Measurements from ENCODE around the gene KLRC2.
"Not testable (repeated sequence)": the region's sequence is repeated elsewhere in the genome, so short reads cannot be mapped to it uniquely, and the experiment has no call there.

KLRC2 gene

GRCh38 chr12:10435816-10436215 is at the start of gene KLRC2:
Gene KLRC2, minus strand, starts transcription at chr12:10436010. Its CDS starts 24 bp downstream, at chr12:10435986.
- DNase-seq (ENCODE audit: low read depth in 2 of 3, low spot score in 1 of 3): not testable (repeated sequence)

GRCh38 chr12:10481901-10482300 is 46.1 kb upstream of the KLRC2 start:
- not testable (repeated sequence) for DNase-seq (ENCODE audit: low read depth in 2 of 3, low spot score in 1 of 3)

DNA sequence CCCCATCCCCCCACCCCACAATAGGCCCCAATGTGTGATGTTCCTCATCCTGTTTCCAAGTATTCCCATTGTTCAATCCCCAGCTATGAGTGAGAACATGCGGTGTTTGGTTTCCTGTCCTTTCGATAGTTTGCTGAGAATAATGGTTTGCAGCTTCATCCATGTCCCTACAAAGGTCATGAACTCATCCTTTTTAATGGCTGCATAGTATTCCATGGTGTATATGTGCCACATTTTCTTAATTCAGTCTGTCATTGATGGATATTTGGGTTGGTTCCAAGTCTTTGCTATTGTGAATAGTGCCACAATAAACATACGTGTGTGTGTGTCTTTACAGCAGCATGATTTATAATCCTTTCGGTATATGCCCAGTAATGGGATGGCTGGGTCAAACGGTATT is 37.0 kb upstream of the KLRC2 start:
- DNase-seq (ENCODE audit: low read depth in 2 of 3, low spot score in 1 of 3): not testable (repeated sequence)

GRCh38 chr12:10469701-10470100 is 33.9 kb upstream of the KLRC2 start:
- no peak for DNase-seq (ENCODE audit: low read depth in 2 of 3, low spot score in 1 of 3)

- no peak for DNase-seq (ENCODE audit: low read depth in 2 of 3, low spot score in 1 of 3)
Observed at GRCh38 chr12:10466311-10466710, 30.5 kb upstream of the KLRC2 start.

DNA sequence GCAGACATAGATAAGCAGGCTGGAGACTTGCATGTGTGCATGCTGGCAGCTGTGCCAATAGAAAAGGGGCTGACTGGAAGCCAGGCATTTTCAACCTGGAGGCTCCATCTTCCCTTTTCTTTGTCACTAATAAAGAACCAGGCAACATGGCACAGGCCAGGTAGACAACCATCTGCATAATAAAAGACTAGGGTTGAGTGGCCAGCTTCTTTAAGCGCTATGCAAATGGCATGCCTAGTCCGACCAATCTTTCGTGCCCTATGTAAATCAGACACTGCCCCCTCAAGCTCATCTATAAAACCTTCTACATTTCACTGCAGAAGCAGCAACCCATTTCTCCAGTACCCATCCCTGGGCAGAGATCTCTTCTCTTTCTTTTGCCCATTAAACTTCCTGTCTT is 21.9 kb upstream of the KLRC2 start:
- no peak for DNase-seq (ENCODE audit: low read depth in 2 of 3, low spot score in 1 of 3)

DNA sequence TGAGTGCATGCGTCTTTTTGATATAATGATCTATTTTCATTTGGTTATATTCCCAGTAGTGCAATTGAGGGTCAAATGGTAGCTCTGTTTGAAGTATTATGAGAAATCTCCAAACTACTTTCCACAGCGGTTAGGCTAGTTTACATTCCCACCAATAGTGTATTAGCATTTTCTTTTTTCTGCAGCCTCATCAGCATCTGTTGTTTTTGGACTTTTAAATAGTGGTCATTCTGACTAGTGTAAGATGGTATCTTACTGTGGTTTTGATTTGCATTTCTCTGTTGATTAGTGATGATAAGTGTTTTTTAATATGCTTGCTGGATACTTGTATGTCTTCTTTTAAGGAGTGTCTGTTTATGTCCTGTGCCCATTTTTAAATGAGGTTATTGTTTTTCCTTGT is 21.0 kb upstream of the KLRC2 start:
- no peak for DNase-seq (ENCODE audit: low read depth in 2 of 3, low spot score in 1 of 3)

DNA sequence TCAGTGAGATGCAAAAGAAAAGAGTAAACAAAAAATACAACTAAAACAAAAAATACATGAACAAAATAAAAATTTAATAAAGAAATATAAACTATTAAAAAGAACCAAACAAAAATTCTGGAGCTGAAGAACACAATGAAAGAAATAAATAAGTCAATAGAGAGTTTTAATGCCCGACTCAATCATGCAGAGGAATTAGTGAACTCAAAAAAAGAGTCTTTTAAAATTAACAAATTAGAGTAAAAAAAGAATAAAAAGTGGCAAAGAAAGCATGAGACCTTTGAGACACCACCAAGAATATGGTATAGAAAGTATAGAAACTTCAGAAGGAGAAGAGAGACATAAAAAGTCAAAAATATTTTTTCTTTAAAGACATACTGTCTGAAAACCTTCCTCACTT is 20.0 kb upstream of the KLRC2 start:
- DNase-seq (ENCODE audit: low read depth in 2 of 3, low spot score in 1 of 3): no peak

DNA sequence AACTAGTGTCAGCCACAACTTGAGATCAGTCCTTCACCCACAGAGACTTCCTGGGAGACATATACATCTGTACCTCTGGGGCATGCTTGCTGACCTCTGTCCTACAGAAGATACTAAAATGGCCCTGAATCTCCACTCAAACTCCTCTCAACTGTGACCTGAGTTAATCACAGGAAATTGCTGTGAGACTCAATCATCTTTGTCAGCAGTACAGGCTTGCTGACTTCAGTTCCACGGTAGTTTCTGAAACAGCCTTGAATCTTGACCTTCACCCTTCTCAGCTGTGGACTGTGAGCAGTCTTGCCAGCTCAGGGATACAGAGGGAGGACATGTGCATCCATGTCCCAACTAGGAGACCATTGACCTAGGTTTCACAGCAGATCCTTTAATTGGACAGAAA is 18.7 kb upstream of the KLRC2 start:
- DNase-seq (ENCODE audit: low read depth in 2 of 3, low spot score in 1 of 3): no peak

GRCh38 chr12:10453156-10453555 is 17.3 kb upstream of the KLRC2 start, which contains the start of gene KLRC1:
Gene KLRC1, minus strand, starts transcription at chr12:10453377. Its CDS starts 2,221 bp downstream, at chr12:10451156.
- no peak for DNase-seq (ENCODE audit: low read depth in 2 of 3, low spot score in 1 of 3)

DNA sequence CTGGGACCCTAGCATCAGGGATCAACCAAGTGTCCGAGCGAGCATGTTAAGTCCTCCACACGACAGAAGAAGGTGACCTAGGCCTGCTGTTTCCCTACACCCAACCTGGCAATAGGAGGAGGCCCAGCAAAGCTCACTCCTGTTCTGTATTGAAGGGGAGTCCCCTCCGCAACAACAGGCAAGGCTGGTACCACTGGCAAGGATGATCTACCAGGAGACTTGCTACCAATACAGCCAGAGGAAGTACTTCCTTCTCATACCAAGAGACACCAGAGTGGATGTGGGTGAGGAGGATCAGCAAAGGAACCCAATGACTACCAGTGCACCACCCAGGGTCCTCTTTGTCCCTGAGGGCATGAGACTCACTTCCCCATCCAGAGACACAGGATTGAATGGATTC is 12.4 kb upstream of the KLRC2 start:
- no peak for DNase-seq (ENCODE audit: low read depth in 2 of 3, low spot score in 1 of 3)

GRCh38 chr12:10446052-10446451 is 10.2 kb upstream of the KLRC2 start:
- not testable (repeated sequence) for DNase-seq (ENCODE audit: low read depth in 2 of 3, low spot score in 1 of 3)

DNA sequence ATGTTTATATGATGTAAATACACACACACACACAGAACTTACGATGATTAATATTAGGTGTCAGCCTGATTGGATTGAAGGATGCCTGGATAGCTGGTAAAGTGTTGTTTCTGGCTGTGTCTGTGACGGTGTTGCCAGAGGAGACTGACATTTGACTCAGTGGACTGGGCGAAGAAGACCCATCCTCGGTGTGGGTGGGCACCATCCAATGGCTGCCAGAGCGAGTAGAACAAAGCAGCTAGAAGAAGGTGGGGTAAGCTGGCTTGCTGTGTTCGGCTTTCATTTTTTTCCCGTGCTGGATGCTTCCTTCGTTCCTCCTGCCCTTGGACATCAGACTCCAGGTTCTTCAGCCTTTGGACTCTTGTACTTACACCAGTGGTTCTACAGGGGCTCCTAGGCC is 5.3 kb upstream of the KLRC2 start:
- not testable (repeated sequence) for DNase-seq (ENCODE audit: low read depth in 2 of 3, low spot score in 1 of 3)

DNA sequence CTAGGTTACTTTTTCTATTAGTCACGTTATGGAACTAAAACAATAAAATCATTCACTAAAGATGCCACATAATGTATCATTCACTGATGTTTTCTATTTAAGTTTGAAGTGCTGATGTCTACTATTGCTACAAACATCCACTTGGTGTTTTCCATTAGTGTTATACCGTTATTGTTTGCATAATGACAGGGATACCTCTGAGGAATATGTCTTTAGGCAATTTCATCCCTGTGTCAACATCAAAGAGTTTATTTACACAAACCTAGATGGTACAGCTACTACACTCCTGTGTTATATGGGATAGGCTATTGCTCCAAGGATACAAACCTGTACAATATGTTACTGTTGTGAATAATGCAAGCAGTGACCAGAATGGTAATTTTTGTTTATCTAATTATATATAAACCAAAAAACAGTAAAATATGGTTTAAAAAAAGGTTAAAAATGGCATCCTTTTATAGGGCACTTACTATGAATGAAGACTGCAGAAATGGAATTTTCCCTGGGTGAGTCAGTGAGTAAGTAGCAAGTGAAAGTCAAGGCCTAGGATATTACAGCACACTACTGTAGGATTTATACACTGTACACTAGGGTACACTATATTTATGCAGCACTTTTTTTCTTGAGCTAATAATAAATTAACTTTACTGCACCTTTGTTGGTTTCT is 3.9 kb upstream of the KLRC2 start:
- not testable (repeated sequence) for DNase-seq (ENCODE audit: low read depth in 2 of 3, low spot score in 1 of 3)

DNA sequence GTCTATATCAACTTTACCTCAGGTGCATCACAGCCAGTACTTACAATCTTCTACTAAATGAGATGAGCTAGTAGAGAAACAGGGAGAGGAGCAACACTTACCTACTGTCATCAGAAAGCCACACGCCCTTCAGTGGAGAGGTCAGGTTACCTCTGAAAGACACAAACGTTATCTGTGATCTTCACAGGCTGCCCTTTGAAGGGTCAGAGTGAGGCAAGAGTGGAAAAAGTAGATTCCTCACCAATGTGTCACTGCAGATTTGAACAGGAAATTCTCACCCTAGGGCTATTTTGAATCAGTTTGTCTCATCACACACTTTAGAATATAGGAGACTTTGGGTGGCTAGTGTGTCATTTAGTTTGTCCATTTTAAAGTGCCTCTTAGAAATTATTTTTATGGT is 1.8 kb upstream of the KLRC2 start:
- not testable (repeated sequence) for DNase-seq (ENCODE audit: low read depth in 2 of 3, low spot score in 1 of 3)

DNA sequence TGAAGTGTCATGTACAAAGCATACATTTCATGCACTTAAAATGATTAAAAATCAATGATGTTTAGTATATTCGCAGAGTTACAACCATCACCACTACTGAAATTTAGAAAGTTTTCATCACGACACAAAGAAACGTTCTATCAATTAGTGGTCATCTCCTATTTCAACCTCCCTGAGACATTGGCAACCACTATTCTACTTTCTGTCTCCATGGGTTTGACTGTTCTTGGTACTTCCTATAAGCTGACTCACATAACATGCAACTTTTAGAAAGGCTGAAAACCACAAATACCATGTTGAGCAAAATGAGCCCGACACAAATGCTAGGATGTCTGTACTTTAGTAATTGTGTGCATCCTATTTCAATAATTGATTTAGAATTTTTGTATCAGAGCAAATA is 5.2 kb downstream of the KLRC2 start:
- DNase-seq (ENCODE audit: low read depth in 2 of 3, low spot score in 1 of 3): not testable (repeated sequence)

GRCh38 chr12:10425938-10426337 is 9.9 kb downstream of the KLRC2 start:
- DNase-seq (ENCODE audit: low read depth in 2 of 3, low spot score in 1 of 3): not testable (repeated sequence)

- DNase-seq (ENCODE audit: low read depth in 2 of 3, low spot score in 1 of 3): not testable (repeated sequence)
Observed at GRCh38 chr12:10424260-10424899, 11.4 kb downstream of the KLRC2 start.

GRCh38 chr12:10422159-10422558 is 13.7 kb downstream of the KLRC2 start:
- DNase-seq (ENCODE audit: low read depth in 2 of 3, low spot score in 1 of 3): not testable (repeated sequence)

GRCh38 chr12:10420334-10420733 is 15.5 kb downstream of the KLRC2 start, which contains the start of gene KLRC3:
Gene KLRC3, minus strand, starts transcription at chr12:10420595. Its CDS starts 45 bp downstream, at chr12:10420550.
- not testable (repeated sequence) for DNase-seq (ENCODE audit: low read depth in 2 of 3, low spot score in 1 of 3)

- no peak for DNase-seq (ENCODE audit: low read depth in 2 of 3, low spot score in 1 of 3)
Observed at GRCh38 chr12:10409392-10409791, 26.4 kb downstream of the KLRC2 start, which contains the start of gene KLRC4. Gene KLRC4, minus strand, starts transcription at chr12:10409757. Its CDS starts 182 bp downstream, at chr12:10409575.

- no peak for DNase-seq (ENCODE audit: low read depth in 2 of 3, low spot score in 1 of 3)
Observed at GRCh38 chr12:10408842-10409241, 27.0 kb downstream of the KLRC2 start.
